Gastroesophageal sphincter (tissue), 4 donors: ENCODE data around the gene GMIP. TPM values are rescaled to one million over a fixed set of nuclear protein-coding genes. Genes with fewer than 3 reads are reported as not detected.

Experiments
- ATAC-seq: fragments of 150-250 bp; one replicate; pipeline ENCODE4 v1.9.1; 2016; ENCODE audit warnings: mild to moderate bottlenecking, moderate library complexity
- H3K27ac ChIP-seq, 4 donors: fragments of 200-600 bp; sonication (generic) in 3 of 4; 1 replicate in 3 of 4; 2 replicates in 1 of 4; pipeline ENCODE4 v1.5.1; 2016 to 2019
- H3K27me3 ChIP-seq: fragments of 200-600 bp; sonication (generic); one replicate; pipeline ENCODE4 v1.5.1; 2019
- H3K36me3 ChIP-seq, 2 donors: fragments of 200-600 bp; sonication (generic); one replicate each; pipeline ENCODE4 v1.5.1; 2019; ENCODE audit warnings: control low read depth in 1 of 2
- H3K4me1 ChIP-seq, 3 donors: fragments of 200-600 bp; sonication (generic); 1 replicate in 2 of 3; 2 replicates in 1 of 3; pipeline ENCODE4 v1.5.1; 2016 to 2019; ENCODE audit warnings: control low read depth in 2 of 3
- H3K4me3 ChIP-seq, 2 donors: fragments of 200-600 bp; sonication (generic); one replicate each; pipeline ENCODE4 v1.5.1; 2019; ENCODE audit warnings: mild to moderate bottlenecking in 1 of 2, moderate library complexity in 1 of 2
- H3K9me3 ChIP-seq, 3 donors: fragments of 200-600 bp; sonication (generic); one replicate each; pipeline ENCODE4 v1.5.1; 2017 to 2019; ENCODE audit warnings: control low read depth in 2 of 3
- EP300 ChIP-seq: sonication (generic); formaldehyde crosslinking; IDR thresholded peaks from one replicate; pipeline ENCODE4 v1.6.1; 2017; ENCODE audit warnings: antibody characterized with exemption, mild to moderate bottlenecking
- POLR2A ChIP-seq, 2 donors: fragments of 450-650 bp; IDR thresholded peaks; one replicate each; pipeline ENCODE4 v1.6.1; 2017; ENCODE audit warnings: antibody characterized with exemption in 2 of 2, mild to moderate bottlenecking in 2 of 2, moderate library complexity in 1 of 2
- POLR2AphosphoS5 ChIP-seq: sonication (generic); formaldehyde crosslinking; IDR thresholded peaks from one replicate; pipeline ENCODE4 v1.6.1; 2017; ENCODE audit warnings: antibody characterized with exemption
- WGBS, 2 donors: methylation state at CpG; one replicate each; pipeline ENCODE4 v1.1.5; 2018; ENCODE audit warnings: low coverage in 1 of 2; 5-methylcytosine and 5-hydroxymethylcytosine counted together
- total RNA-seq, 4 donors: library from RNA; depleted of rRNA; stranded (reverse); fragments of >200 nt; gene quantifications; one replicate each; pipeline ENCODE4 v1.1.0, GENCODE V29; 2016
- TF ChIP-seq, protein P1 (sequence below), 4 experiments: fragments of 200-600 bp in 2 of 4; fragments of 450-650 bp in 2 of 4; sonication (generic) in 1 of 4; IDR thresholded peaks; one replicate each; pipeline ENCODE4 v1.5.1; 2017 to 2019; ENCODE audit warnings: antibody characterized with exemption in 4 of 4, mild to moderate bottlenecking in 2 of 4, moderate library complexity in 2 of 4

The GMIP gene
- total RNA-seq, 4 donors from 2014 or later: 7.7 to 11.2 (median 8.0) TPM

DNA sequence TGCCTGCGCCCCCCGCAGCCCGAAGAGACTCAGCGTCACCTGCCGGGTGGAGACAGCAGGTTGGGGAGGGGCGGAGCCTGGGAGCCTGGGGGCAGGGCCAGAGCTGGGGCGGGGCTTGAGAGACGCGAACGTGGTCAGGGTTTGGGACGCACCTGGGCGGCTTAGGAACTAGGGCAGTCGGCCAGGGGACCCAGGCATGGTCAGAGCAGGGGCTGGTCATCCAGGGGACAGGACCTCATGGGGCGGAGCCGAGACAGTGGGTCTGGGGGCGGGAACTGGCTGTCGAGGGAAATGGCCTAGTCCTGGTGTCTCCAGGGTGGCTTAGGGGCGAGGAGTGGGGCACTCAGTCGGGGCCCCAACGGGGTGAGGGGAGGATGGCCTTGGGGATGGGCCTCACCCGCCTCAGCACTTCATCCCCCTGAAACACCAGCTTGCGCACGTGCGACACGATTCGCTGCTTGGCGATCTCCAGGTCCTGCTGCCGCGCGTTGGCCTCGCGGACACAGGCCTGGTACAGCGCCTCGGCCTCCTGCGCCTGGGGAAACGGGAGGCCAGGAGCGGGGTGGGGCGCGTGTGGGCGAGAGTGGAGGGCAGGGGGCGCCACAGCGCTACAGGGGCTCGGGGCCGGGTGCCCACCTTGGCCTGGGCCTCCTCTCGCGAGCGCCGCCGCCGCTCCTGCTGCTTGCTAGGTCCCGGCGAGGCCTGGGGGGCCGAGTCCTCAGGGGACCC, 5.8 kb downstream of the GMIP start:
- H3K27ac ChIP-seq: no peak overlapping the region
- WGBS, 2 donors: 35 to 88% methylated on average over 2 to 8 of the region's 53 CpGs
- TF ChIP-seq, protein P1, sequence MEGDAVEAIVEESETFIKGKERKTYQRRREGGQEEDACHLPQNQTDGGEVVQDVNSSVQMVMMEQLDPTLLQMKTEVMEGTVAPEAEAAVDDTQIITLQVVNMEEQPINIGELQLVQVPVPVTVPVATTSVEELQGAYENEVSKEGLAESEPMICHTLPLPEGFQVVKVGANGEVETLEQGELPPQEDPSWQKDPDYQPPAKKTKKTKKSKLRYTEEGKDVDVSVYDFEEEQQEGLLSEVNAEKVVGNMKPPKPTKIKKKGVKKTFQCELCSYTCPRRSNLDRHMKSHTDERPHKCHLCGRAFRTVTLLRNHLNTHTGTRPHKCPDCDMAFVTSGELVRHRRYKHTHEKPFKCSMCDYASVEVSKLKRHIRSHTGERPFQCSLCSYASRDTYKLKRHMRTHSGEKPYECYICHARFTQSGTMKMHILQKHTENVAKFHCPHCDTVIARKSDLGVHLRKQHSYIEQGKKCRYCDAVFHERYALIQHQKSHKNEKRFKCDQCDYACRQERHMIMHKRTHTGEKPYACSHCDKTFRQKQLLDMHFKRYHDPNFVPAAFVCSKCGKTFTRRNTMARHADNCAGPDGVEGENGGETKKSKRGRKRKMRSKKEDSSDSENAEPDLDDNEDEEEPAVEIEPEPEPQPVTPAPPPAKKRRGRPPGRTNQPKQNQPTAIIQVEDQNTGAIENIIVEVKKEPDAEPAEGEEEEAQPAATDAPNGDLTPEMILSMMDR (IDR thresholded peaks at IDR 0.05): no peak
- TF ChIP-seq POLR2AphosphoS5 (no peak), EP300 (no peak), POLR2A (IDR thresholded peaks at IDR 0.05) (no peak)
- peaks cover 0 to 62% of the 10 kb centered on the region in 2 donors for H3K36me3 ChIP-seq
- no peaks in the 10 kb centered on the region for H3K27me3 ChIP-seq
- H3K9me3 ChIP-seq: no peaks in the 10 kb centered on the region
- peaks cover 0 to 4% (median 1%) of the 10 kb centered on the region in 3 donors for H3K4me1 ChIP-seq
- no peak for ATAC-seq
- no peak overlapping the region for H3K4me3 ChIP-seq

DNA sequence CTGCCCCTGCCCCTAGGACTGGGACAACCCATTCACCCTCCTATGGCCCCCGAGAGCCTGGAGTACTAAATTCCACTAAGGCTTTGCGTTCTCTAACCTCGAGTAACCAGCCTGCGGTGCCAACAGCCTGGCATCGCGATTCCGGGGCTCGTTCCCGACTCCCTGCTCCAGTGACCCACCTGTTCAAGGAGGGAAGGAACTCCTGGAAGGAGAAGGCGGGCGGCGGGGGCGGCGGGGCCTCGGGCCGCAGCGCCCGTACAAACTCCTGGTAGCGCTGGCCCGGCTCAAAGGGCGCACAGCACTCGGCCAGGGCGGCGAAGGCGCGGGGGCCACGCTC, 6.3 kb downstream of the GMIP start:
- no CpG with 5 or more reads among the region's 27 CpGs for WGBS, 2 donors
- H3K36me3 ChIP-seq: peaks cover 0 to 62% of the 10 kb centered on the region in 2 donors
- TF ChIP-seq POLR2A (IDR thresholded peaks at IDR 0.05): no peak
- no peak for TF ChIP-seq POLR2AphosphoS5
- TF ChIP-seq EP300: no peak
- TF ChIP-seq, protein P1 (IDR thresholded peaks at IDR 0.05): no peak

DNA sequence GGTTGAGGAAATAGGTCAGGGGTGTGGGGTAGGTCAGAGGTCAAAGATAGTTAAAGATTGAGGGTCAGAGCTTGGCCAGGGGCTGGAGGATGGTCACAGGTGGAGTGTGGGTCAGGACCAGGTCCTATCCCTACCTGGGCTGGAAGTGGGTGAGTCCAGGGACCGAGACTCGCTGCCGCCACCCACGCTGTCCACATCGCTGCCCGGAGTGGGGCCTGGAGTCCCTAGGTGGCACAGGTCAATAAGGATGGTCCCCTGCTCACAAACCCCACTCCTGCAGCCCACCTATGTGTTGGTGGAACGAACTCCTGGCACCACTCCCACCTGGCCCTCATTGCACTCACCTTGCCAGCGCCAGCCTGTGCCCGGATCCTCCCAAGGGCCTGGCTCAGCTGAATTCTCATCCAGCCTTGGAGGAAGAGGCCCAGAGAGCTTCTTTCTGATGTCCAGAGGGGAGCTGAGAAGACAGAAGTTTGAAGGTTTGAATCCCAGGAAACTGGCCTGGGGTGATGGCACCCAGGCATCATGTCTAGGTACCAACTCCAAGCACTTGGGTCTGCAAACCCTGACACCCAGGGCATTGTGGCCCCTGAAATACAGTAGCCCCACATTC, 6.8 kb downstream of the GMIP start:
- H3K9me3 ChIP-seq: no peaks in the 10 kb centered on the region
- no peak overlapping the region for H3K27ac ChIP-seq
- TF ChIP-seq EP300: no peak
- no peak for TF ChIP-seq POLR2AphosphoS5
- TF ChIP-seq, protein P1 (IDR thresholded peaks at IDR 0.05): no peak
- TF ChIP-seq POLR2A (IDR thresholded peaks at IDR 0.05): no peak
- no CpG with 5 or more reads among the region's 9 CpGs for WGBS, 2 donors
- no peaks in the 10 kb centered on the region for H3K27me3 ChIP-seq
- no peak overlapping the region for H3K4me3 ChIP-seq
- H3K4me1 ChIP-seq: no peaks in the 10 kb centered on the region
- ATAC-seq: no peak
- peaks cover 0 to 62% of the 10 kb centered on the region in 2 donors for H3K36me3 ChIP-seq

More for the DNA sequence above, 6.3 kb downstream of the GMIP start:
- H3K4me3 ChIP-seq: no peak overlapping the region
- no peaks in the 10 kb centered on the region for H3K27me3 ChIP-seq
- H3K9me3 ChIP-seq: no peaks in the 10 kb centered on the region
- no peaks in the 10 kb centered on the region for H3K4me1 ChIP-seq
- no peak for ATAC-seq
- H3K27ac ChIP-seq: no peak overlapping the region

DNA sequence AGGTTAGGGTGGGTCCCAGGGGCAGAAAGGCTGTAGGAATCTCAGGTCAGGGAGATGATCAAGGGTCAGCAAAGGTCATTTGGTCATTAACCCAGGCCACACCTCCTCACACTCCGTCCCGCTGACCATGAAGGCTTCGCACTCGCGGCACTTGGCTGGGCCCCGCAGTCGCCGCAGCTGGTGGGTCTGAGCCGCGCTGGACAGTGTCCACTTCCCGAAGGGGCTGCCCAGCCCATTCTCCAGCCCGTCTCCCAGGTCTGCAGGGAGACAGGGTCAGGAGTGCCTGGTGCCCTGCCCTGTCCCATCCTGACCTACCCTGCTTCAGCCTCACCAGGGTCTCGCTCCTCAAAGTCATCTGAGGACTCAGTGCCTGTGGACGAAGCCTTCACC, 8.1 kb downstream of the GMIP start:
- TF ChIP-seq POLR2AphosphoS5 (no peak), POLR2A (IDR thresholded peaks at IDR 0.05) (no peak), EP300 (no peak)
- TF ChIP-seq, protein P1 (IDR thresholded peaks at IDR 0.05): no peak
- no peaks in the 10 kb centered on the region for H3K27me3 ChIP-seq
- peaks cover 0 to 62% of the 10 kb centered on the region in 2 donors for H3K36me3 ChIP-seq
- ATAC-seq: no peak
- no peaks in the 10 kb centered on the region for H3K4me1 ChIP-seq
- no peak overlapping the region for H3K4me3 ChIP-seq
- WGBS, 2 donors: 96% methylated on average over 8 of the region's 14 CpGs; no CpG with 5 or more reads in 1 of the 2 donors
- no peak overlapping the region for H3K27ac ChIP-seq
- H3K9me3 ChIP-seq: no peaks in the 10 kb centered on the region
